GM21619 (cell line): ENCODE data around the gene OR8D2.
"Not testable (repeated sequence)": the region's sequence is repeated elsewhere in the genome, so short reads cannot be mapped to it uniquely, and the experiment has no call there.

Source experiments
- ATAC-seq: cut with Tn5 transposase; IDR thresholded peaks from one replicate; pipeline ENCODE4 v1.9.1; 2021; ENCODE audit not compliant: unreplicated experiment

Gene OR8D2

DNA sequence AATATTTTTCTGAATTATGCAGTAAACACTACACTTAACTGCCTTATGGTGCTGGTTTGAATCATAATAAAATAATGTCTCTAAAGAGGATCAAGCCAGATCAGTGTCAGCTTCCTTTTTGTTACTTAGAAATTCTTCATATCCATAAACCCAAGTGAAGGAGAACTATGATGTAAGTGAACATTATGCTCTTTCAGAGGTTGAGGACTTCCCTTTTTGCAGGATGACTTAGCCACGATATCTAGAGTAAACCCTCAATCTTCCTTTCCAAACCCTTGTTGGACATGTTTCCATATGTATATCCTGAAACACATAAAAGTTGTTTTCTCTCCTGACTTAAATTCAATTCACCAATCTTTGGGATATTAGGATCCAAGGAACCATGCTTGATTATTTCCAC is 25.3 kb downstream of the OR8D2 start:
- no peak for ATAC-seq

DNA sequence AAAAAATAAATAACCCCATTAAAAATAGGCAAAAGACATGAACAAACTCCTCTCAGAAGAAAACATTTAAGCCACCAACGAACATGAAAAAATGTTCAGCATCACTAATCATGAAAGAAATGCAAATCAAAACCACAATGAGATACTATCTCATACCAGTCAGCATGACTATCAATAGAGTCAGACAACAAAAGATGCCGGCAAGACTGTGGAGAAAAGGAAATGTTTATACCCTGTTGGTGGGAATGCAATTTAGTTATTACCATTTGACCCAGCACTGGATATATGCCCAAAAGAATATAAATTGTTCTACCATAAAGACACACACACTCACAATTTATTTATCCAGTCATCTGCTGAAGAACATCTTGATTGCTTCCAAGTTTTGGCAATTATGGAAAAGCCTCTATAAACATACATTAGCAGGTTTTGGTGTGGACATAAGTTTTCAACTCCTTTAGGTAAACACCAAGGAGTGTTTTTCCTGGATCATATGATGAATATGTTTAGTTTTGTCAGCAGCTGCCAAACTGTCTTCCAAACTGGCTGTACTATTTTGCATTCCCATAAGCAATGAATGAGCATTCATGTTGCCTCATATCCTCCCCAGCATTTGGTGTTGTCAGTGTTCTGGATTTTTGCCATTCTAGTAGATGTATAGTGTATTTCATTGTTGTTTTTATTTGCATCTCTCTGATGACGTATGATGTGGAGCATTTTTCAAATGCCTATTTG is 34.2 kb downstream of the OR8D2 start:
- no peak for ATAC-seq

DNA sequence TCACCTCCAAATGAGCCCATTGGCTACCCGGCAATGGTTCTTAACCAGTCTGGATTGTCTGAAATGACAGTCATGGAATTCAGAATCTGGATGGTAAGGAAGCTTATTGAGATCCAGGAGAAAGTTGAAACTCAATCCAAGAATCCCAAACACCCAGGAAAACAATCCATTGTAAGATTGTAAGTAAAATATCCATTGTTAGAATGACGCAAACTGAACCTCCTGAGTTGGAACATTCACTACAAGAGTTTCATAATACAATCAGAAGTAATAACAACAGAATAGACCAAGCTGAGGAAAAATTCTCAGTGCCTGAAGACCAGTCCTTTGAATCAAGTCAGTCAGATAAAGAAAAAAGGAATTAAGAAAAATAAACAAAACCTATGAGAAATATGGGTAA is 41.7 kb downstream of the OR8D2 start:
- ATAC-seq: no peak

DNA sequence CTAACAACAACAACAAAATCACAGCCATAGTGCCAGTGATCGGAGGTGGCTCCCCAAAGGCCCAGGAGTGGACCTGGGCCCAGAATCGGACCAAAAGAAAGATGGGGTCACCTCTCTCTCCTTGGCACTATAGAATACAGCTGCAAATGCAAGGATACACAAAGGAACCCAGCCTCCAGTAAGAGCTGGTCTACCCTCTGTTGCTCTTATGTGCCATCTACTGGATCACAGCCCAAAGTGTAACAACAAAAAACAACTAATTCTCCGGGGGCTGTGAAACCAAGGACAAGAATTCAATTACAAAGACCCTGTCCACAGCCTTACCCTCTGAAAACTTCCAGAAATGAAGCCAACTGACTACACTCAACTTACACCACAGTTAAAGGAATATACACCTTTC is 42.2 kb downstream of the OR8D2 start:
- ATAC-seq: no peak

DNA sequence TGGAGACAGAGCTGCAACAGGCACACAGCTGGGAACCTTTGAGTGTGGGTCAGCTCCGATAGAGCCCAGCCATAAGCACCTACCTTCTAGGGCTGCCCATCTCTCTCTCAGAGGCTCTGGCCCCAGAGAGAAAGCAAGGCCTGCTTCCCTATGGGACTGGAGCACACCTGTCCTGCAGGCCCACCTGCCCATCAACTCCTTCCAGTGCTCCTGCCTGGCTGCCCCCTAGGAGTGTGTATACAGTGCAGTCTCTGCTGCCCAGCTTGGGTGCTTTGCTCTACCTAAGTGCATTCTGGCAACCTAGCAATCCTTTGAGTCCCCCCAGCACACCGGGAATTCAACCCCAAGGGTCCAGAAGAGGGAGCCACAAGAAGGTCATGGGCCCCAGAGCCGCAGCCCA is 42.8 kb downstream of the OR8D2 start:
- no peak for ATAC-seq

DNA sequence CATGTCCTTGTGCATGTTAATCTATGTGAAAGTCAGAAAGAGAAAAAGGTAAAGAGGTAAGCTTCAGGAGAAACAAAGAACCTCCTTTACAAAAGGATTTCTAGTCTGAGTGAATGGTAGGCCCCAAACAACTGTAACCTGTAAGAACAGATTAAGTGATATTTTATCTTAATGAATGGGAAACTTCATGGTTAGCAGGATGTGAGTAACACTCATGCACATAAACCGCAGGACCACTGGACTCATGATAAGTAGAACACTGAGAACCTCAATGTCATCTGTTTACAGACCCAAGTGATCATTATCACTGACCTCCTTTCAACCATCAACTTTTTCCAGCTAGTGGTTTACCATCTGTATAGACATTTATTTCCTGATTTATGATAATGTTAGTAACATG is 43.9 kb downstream of the OR8D2 start:
- ATAC-seq: no peak

DNA sequence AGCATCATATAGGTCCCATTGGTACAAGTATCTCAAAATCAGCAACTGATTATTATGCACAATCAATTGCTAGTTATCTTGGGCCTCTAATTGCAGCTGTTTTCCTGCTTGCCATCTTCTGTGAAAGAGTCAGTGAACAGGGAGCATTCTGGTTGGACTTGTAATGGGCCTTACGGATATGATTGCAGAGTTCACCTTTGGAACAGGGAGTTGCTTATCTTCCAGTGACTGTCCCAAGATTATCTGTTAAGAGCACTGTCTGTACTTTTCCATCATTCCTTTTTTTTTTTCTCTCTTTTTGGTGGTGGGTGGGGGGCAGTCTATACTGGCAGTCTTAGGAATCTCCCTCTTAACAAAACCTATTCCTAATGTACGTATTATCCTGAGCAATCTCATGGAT is 46.0 kb downstream of the OR8D2 start:
- no peak for ATAC-seq

DNA sequence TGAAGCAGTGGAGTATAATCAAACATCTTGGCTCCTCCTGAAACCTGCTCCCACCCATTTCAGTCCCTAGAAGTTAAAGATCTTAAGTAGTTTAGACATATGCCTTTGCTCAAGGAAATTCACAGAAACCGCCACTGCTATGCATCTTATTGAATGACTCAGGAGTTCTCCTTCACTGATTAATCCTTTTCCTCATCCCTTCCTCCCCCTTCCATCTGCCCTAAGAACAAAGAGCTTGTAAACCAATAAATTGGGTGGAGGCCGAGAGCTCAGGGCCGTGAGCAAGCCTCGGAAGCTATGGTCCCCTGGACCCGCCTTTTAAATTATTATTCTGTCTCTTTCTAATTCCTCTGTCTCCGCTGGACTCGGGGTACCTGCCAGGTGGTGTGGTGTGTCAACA is 49.1 kb downstream of the OR8D2 start:
- not testable (repeated sequence) for ATAC-seq
